HG03097 (cell line): ENCODE measurements around the gene OGDH.
"Not testable (repeated sequence)": the region's sequence is repeated elsewhere in the genome, so short reads cannot be mapped to it uniquely, and the experiment has no call there.

Source experiments
- ATAC-seq: cut with Tn5 transposase; IDR thresholded peaks from one replicate; pipeline ENCODE4 v1.9.1; 2021; ENCODE audit not compliant: unreplicated experiment, low FRiP score

The OGDH gene

GRCh38 chr7:44698046-44698580 lies 91.7 kb downstream of the OGDH start:
- ATAC-seq: no peak

- ATAC-seq: not testable (repeated sequence)
These were observed 93.2 kb downstream of the OGDH start for GRCh38 chr7:44699598-44699997.

GRCh38 chr7:44700322-44700721 lies 93.9 kb downstream of the OGDH start:
- ATAC-seq: no peak

GRCh38 chr7:44703391-44703790 lies 97.0 kb downstream of the OGDH start:
- ATAC-seq: not testable (repeated sequence)

- ATAC-seq: no peak
These were observed 97.5 kb downstream of the OGDH start for GRCh38 chr7:44703921-44704320.

- ATAC-seq: no peak
These were observed 99.0 kb downstream of the OGDH start for GRCh38 chr7:44705434-44705833.

- ATAC-seq: no peak
These were observed 100.5 kb downstream of the OGDH start for GRCh38 chr7:44706788-44707557.

GRCh38 chr7:44707558-44708230 lies 101.3 kb downstream of the OGDH start:
- no peak for ATAC-seq

GRCh38 chr7:44709011-44709915 lies 102.8 kb downstream of the OGDH start:
- no peak for ATAC-seq

- ATAC-seq: no peak
These were observed 103.6 kb downstream of the OGDH start for GRCh38 chr7:44709945-44710596.

GRCh38 chr7:44711528-44711927 lies 105.1 kb downstream of the OGDH start:
- ATAC-seq: no peak

GRCh38 chr7:44712012-44712411 lies 105.6 kb downstream of the OGDH start:
- ATAC-seq: no peak

GRCh38 chr7:44713141-44713540 lies 106.7 kb downstream of the OGDH start:
- ATAC-seq: no peak

- no peak for ATAC-seq
These were observed 107.4 kb downstream of the OGDH start for GRCh38 chr7:44713680-44714335.

GRCh38 chr7:44716205-44716604 lies 109.8 kb downstream of the OGDH start:
- ATAC-seq: no peak

- no peak for ATAC-seq
These were observed 113.9 kb downstream of the OGDH start for GRCh38 chr7:44720301-44720700.

GRCh38 chr7:44724276-44724675 lies 117.8 kb downstream of the OGDH start:
- ATAC-seq: no peak

- not testable (repeated sequence) for ATAC-seq
These were observed 119.8 kb downstream of the OGDH start for GRCh38 chr7:44726250-44726649.

- ATAC-seq: no peak
These were observed 120.9 kb downstream of the OGDH start for GRCh38 chr7:44727158-44727936.
